NCI-H524 treated with DMSO at 0.1 percent for 48 hours (cell line): ENCODE measurements around the gene DDAH1.
A peak's percentile ranks its signal among the peaks of the same experiment; 100 is the strongest.

ENCODE experiments used
- DNase-seq: peaks from one replicate; lab custom pipeline; 2025; lab: John Stamatoyannopoulos, UW

The DDAH1 gene

DNA sequence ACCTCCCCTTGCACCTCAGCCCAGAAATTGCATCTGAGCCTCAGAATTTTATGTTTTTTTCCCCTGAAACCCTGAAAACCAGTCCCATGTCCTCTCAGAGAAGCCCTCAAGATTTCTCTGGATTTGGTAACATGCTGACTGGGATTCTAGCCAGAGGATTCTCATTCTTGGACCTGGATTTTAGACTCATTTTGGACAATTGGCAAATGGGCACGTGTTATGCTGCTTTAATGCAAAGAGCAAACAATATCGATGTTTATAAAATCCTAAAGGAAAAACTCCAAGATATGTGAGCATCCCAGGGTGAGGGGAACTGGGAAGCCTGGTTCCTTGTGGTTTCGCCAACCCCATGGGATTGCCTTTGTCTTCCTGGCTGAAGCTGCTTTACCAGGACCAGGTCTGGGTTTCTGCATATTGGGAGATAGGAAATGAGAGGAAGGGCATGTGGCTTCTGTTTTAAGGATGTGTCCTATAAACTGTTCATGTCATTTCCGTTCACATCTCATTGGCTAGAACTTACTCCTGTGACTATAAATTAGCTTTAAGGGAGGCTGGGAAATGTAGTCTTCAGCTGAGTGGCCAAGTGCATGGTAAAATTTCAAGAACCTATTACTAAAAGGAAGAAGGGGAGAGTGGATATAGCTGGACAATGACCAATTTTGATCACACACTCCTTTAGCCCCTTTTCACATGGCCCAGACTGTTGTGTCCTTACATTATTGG is 161.4 kb downstream of the DDAH1 start:
- DNase-seq = no peak

DNA sequence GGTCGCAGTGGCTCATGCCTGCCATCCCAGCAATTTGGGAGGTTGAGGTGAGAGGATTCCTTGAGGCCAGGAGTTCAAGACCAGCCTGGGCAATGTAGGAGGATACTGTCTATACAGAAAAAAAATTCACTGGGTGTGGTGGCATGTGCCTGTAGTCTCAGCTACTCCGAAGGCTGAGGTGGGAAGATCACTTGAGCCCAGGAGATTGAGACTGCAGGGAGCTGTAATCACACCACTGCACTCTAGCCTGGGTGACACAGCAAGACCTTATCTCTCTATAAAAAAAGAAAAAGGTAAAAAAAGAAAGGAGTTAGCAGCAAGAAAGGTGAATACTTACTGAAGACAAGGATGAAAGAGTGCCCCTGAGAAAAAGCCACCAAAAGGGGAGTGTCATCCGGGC is 164.8 kb downstream of the DDAH1 start:
- DNase-seq = no peak

DNA sequence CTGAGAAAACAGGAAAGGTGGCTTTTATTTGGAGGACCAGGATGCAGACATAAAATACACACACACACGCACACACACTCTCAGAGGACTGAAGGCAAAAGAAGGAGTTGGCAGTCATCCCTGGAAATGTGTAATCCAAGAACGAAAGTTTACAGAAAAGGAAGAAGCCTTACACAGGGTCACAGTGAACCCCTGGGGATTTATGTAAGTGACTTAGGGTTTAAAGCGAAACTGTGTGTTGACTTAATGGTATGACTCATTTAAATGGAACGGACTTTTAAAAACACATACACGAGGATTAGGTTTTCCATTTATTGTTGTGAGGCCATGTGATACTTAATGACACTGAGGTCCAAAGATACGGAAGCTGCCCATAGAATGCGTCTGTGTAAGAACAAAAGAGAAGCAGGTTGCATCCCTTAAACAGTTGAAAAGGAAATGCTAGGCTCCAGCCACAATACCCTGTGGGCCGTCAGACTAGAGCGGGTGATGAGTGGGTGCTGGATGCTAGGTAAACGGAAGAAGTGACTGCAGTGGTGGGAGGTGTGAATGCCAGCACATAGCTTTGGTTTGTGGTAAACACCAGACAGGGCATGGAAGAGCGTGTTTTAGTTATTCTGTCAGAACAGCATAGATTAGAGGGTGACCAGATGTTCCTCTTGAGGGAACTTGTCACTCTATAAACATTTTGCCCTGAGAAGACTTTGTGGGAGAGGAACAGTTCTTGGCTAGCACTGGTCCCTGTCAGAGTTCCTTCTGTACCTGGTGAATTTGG is 166.9 kb downstream of the DDAH1 start:
- no peak for DNase-seq

DNA sequence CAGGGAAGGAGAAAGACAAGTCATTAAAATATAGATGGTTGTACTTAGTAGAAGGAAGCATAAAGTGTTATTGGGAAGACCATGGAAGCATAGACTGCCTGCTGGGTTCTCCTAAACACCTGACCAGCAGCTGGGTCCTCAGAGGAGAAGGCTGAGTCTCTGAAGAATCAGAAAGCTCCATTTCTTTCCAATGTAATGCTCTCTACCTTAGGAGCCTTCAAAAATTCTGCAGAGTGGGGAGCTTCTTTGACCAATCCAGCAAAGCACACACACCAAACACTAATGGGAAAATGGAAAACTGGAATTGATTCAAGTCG is 167.5 kb downstream of the DDAH1 start:
- no peak for DNase-seq

DNA sequence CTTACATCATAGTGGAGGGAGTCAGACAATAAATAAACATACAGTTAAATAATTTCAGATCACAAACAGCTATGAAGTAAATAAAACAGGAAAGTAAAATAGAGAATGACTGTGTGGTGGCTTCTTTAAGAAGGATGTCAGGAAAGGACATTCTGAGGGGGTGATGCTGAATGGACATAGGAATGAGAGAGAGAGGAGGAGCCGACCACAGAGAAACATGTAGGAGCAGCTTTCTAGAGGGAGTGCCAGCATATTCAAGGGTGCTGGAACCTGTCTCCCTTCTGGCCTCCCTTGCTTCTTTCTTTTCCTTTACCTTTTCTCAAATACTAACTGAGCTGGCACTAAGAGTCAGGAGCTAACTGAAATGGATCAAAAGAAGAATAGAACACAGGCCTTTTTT is 168.0 kb downstream of the DDAH1 start:
- DNase-seq = no peak

DNA sequence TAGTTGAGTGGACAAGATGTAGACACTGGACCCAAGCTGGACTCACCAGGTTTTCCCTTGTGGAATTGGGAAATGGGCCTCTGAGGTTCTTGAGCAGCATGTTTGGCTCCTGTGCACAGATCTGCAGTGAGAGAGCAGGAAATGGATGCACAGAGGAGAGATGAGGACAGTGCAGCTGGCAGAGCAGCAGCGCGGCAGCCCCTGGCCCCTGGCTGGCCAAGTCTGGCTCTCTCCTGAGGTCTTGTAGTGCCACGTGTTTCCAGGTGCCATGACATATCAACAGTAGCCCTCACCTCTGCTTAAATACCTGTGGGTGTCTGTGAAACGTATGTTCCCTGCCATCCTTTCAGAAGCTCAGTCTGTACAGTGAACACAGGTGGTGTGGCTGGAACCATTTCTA is 169.3 kb downstream of the DDAH1 start:
- DNase-seq = no peak

DNA sequence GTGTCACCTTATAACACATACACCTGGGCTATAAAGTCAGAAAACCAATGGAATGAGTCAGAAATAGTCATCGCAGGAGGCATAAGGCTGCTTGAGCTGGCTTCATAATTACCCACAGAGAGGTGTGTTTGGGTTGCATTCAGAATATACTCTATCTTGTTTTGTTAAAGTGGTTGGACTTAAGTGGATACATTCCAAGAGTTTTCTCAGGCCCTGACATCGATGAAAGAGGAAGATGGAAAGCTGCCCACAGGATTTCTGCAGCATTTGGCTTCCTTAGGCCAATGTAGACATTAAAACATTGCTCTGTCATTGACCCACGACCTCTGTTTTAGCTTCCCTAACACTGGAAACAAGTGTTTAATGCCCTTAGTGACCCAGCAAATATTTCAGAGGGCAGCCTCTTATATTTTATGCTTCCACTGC is 169.9 kb downstream of the DDAH1 start:
- DNase-seq = no peak

DNA sequence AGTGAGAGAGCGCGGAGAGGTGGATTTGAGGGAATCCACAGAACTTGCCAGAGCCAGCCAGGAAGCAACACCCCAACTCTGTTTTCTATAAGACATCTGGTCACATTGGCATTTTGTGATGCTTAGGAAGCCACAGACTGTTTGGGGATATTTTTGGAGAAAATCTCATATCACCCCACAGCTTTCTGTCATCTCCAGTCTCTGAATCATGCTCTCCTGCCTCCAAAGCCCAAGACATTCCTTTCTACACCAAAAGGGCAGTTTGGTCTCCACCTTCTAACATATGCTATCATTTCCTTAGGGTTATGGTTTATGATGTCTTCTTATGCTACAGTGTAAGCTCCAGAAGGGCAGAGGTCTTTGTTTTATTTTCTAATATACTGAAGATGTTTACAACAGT is 174.1 kb downstream of the DDAH1 start:
- no peak for DNase-seq

DNA sequence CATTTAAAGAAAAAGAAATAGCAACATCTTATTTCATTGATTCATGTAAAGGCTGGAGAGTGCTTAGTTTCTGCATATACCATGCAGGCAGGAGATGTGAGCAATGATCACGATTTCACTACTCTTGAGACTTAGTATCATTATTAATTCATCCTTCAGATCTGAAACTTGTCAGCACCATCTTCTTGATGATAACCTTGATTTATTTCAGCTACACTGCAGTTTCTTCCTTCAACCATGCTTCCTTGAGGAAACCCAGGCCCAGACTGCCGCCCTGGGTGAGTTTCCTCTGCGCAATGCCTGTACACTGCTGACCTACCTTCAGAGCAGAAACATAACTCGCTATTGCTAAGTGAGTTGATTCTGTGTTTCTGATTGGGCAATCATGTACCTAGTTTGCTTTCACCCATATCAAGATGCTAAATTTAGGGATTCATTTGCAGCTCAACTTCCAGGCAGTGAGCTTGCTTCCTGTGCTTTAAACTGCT is 175.1 kb downstream of the DDAH1 start:
- no peak for DNase-seq

DNA sequence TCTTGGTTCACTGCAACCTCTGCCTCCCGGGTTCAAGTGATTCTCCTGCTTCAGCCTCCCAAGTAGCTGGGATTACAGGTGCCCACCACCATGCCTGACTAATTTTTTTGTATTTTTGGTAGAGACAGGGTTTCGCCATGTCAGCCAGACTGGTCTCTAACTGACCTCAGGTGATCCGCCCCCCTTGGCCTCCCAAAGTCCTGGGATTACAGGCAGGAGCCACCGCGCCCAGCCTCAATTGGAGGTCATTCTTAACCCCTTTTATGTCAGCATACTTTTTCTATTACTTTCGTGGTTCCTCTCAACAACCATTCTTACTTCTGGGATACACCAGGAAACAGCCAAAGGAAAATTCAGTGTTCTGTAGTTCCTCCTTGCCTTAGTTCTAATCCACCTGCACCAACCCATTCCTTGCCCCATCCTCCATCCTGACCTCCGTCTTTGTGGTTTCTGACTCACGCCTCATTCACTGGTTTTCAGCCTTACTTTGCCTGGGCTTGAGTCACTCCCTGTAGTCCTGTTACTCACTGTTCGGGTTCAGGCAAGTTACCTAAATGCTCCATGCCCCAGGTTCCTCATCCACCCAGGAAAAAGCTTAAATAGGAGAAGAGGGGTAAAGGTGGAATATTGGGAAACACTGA is 175.6 kb downstream of the DDAH1 start:
- no peak for DNase-seq

DNA sequence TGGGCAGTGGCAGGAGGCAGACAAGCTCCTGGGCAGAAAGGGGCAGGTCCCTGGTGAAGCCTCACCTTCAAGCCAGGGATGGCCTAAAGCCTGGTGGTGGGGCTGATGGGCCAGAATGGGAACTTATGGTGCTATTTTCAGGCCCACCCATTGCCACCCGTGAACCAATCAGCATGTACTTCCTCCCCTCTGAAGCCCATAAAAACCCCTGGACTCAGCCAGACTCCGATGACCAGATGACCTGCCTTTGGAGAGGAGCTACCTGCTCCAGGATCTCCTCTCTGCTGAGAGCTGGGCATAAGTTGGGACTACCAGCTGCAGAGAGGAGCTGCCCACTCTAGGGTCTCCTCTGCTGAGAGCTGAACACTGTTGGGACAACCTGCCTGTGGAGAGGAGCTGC is 180.8 kb downstream of the DDAH1 start:
- DNase-seq = no peak

DNA sequence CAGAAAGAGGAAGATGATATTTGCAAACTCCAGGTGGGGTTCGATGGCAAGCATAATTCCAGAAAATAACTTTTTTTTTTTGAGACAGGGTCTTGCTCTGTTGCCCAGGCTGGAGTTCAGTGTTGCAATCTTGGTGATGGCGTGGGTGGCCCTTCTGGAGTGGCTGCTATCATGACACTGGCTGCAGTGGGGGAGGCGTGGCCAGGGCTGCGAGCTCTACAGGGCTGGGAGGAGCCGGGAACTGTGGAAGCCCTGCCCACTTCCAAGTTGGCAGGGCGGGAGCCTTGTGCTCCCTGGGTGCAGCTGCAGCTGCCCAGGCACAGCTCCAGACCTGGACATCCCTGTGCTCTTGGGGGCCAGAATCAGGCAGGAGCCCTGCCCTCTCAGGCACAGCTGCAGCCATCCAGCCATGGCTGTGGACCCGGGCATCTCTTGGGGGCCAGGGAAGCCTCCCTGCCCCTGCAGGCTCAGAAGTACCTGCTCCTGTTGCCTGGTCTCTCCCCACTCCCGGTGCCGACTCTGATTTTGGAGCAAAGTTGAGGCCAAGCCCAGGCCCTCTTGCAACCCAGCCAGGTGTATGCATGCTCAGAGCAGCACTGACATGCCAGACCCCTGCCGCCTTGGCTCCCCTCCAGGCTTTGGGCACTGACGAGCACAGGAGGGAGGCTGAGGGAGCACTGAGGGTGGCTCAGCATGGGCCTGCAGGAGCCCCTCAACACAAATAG is 181.3 kb downstream of the DDAH1 start:
- DNase-seq = no peak

DNA sequence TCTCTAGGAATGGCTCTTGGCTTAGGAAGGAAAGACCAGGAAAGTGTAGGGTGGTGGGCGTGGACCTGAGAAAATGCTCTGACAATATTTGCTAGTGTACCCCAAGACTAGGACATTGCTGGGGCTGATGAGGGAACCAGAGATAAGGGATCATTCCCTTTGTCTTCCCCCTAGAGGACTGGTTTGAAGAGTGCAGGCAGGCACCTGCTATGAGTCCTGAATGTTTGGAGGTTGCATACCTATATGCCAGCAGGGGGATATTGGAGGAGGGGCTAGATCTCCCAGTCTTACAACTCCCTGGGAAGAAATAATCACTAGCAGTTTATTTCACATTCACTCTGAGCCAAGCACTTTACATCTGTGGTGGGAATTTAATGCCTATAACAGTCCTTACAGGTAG is 182.5 kb downstream of the DDAH1 start:
- no peak for DNase-seq

DNA sequence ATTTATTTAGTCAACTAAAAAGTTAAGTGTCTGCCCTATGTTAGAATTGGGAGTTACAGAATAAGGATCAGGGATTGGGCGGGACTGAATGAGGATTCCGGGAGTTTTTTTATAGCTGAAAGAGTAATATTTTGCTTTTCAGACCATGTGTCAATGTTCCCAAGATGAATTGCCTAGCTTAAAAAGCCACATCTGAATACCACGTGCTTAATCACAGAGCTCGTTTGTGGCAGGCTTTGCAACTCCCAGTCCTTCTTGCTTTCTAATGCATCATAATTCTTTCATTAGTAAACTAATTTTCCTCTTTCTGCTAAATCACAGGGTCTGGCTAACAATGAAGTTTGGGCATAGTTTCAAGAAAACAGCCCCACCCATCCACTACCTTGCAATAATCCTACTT is 184.3 kb downstream of the DDAH1 start:
- no peak for DNase-seq

DNA sequence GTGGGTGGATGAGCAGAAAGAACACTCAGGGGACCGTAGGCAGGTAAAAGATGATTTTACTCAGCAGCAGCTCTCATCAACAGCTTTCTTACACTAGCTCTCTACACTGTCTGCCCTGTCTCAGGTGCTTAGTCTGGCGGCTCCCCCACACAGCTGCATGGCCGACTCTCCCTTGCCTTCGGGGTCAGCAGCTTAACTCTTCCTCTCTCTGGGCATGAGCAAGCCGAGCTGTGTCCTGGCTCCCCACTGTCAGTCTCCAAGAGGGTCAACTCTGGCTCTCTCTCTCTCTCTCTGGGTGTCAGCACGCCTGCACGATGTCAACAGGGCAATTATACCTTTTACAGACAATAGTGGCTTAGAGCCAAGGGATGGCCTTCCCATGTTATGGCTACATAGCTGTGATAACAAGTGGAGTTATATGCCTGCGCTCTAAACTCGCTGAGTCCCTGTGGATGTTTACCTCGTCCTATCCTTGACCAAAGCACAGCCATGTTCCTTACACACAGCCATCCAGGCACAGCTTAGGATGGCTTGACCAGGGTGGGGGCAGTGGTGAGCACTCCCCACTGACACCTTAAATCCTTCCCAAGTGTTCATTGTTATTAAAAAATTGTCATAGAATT is 185.4 kb downstream of the DDAH1 start:
- no peak for DNase-seq

DNA sequence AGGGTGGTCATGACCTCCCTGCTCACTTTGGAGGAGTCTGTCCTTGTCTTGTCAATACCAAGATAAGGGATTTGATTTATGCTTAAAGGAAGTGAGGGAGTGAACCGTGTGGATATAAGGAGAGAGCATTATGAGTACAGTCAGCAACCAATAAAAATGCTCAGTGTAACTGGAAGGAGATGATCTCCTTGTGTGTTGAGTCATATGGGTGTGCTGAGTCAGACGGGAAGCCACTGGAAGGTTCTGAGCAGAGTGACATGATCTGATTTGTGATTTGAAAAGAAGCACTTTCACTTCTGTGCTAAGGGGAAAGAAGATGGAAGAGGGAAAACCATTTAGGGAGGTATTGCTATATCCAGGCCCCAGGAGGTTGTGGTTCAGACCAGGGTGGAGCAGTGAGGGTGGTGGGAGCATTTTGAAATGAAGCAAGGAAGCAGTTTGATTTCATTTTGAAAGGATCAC is 186.1 kb downstream of the DDAH1 start:
- no peak for DNase-seq

DNA sequence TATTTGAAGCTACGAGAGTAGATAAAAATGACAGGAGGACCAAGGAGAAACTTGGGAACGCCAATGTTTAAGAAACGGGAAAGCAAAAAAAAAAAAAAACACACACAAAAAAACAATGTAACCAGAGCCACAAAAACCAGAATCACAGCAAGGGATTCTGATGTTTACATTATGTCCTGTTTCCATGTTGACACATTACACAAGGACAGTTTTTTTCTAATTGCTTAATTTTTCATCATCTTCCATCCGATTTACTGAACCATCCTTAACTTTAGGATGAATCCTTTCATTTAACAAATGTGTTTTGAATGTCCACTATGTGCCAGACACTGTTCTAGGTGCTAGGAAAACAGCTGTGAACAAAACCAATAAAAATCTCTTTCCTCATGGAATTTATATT is 187.2 kb downstream of the DDAH1 start:
- no peak for DNase-seq

DNA sequence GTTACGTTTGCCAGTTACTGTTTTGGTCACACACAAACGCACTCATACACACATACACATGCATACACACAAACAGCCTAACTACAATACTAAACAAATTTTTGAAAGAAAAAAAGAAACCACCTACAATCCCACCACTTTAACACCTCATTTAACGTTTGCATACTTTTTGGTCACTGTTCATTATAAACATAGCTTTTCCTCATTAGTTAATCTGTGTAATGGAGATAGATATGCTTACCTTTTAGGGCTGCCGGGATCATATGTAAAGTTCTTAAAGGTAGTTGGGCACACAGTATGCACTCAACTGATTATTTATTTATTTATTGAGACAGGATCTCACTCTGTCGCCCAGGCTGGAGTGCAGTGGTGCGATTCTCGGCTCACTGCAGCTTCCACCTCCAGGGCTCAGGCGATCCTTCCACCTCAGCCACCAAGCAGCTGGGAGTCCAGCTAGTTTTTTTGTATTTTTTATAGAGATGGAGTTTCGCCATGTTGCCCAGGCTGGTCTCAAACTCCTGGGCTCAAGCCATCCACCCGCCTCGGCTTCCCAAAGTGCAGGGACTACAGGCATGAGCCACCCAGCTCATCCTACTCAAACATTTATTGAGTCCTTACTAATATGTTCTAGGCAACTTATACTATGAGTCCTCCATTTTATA is 187.8 kb downstream of the DDAH1 start:
- no peak for DNase-seq

DNA sequence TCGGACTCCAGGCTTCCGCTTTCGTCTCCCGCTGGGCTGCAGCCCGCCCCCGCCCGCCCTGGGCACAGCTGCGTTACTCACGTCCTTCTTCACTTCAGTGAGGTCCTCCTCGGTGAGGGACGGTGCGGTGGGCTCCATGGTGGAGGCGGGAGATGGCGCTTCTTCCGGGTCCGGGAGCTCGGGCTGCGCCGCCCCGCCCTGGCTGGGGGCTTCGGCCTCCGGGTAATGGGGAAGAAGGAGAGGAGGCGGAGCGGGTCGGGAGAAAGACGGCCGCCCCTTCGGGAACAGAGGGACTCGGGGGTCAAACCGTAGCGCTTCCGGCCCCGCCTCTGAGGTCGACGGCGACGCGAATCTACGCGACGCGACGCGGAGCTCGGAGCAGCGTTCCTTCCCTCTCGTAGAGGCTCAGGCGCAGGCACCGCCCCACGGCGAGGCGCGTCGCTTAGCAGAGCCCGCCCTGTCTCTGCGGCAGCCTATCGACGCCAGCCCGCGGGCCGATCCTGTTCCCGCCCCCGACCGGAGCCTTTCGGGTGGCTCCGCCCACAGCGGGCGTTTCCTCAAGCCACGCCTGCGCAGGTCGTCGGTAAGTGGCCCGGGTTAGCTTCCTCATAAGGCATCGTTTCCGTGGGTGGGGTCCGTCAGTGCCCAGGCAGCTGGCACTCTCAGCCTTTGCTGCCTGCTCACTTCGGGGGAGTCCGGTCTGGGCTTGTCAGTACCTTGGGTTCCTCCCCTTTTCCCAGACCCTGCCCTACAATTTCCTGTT is 188.6 kb downstream of the DDAH1 start, which contains the start of gene BCL10:
Gene BCL10, minus strand, starts transcription at position 418 of the 763 bp plus-strand sequence. Its CDS starts 280 bp downstream, at position 138.
- DNase-seq = peak; percentile 87

DNA sequence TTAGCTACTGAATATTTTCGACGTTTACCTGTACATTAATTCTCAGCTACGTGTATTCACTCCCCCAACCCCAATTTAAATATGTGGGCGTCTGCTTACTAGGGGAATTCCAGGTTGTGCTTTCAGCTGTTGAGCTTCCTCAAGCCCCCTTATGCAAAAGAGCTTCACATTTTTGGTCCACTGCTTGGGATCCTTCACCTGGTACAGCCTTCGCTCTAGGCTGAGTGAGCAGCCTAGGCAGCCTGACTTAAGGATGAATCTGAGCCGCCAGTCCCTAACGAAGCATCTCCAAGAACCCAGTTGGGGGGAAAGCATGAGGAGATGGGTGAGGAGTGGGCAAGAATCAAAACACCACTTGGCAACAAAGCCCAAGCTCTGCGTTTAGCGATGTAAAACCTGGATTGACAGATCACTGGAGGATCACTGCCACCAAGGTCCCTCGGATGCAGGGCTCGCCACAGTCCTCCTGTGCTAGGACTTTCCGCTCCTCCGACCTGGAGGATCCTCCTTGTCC is 189.2 kb downstream of the DDAH1 start:
- DNase-seq = no peak
